Transverse colon (tissue), 3 donors: Measurements from ENCODE around the gene HSPG2.
"Not testable (repeated sequence)": the region's sequence is repeated elsewhere in the genome, so short reads cannot be mapped to it uniquely, and the experiment has no call there.

ENCODE experiments used
- CTCF ChIP-seq, 5 experiments: fragments of 200-600 bp in 3 of 5; fragments of 450-650 bp in 2 of 5; sonication (generic) in 3 of 5; IDR thresholded peaks; 1 replicate in 2 of 5; 2 replicates in 3 of 5; pipeline ENCODE4 v1.5.1; 2016 to 2017; ENCODE audit warnings: antibody characterized with exemption in 5 of 5, inconsistent platforms in 3 of 5, mild to moderate bottlenecking in 2 of 5, moderate library complexity in 1 of 5
- EP300 ChIP-seq: sonication (generic); formaldehyde crosslinking; IDR thresholded peaks from one replicate; pipeline ENCODE4 v1.6.1; 2017; ENCODE audit warnings: antibody characterized with exemption, low read depth

- TF ChIP-seq CTCF (IDR thresholded peaks at IDR 0.05); EP300: not testable (repeated sequence)
Measured at GRCh38 chr1:21776925-21777324, 160.2 kb downstream of the HSPG2 start.
